ENCODE results near the gene GPAT2. TPM values are rescaled to one million over a fixed set of nuclear protein-coding genes. Genes with fewer than 3 reads are reported as not detected.

The GPAT2 gene
- total RNA-seq, 1 donor from 2014 or later, result 0.49 TPM

Small RNA genes lying within 50 kb of the gene (small RNA-seq; reads per million reads assigned to genes)
- gene RN7SL210P (ENCODE audit: low replicate concordance), result not detected

Other genes starting within 250 kb of the GPAT2 start
- 169 TPM for gene ANKRD36C, start 43.1 kb downstream of the GPAT2 start, total RNA-seq
- gene ADRA2B, start 81.7 kb upstream of the GPAT2 start, total RNA-seq, result not detected
- gene ASTL, start 103.6 kb upstream of the GPAT2 start, total RNA-seq, result not detected
- 4.2 TPM for gene DUSP2, start 110.5 kb upstream of the GPAT2 start, total RNA-seq
- 115 TPM for gene STARD7, start 173.9 kb upstream of the GPAT2 start, total RNA-seq
- gene TMEM127, start 231.1 kb upstream of the GPAT2 start, total RNA-seq, result 16.0 TPM
- 56.3 TPM for gene CIAO1, start 231.3 kb upstream of the GPAT2 start, total RNA-seq